IgD-negative memory B cell (primary cell): ENCODE data around the gene ORAI1. TPM values are rescaled to one million over a fixed set of nuclear protein-coding genes. Genes with fewer than 3 reads are reported as not detected.
"Not testable (repeated sequence)": the region's sequence is repeated elsewhere in the genome, so short reads cannot be mapped to it uniquely, and the experiment has no call there.

ENCODE experiments used
- H3K27ac Mint-ChIP-seq, 3 donors: one replicate each; pipeline ENCODE4 v1.8.0; 2020 to 2022; ENCODE audit warnings: mild to moderate bottlenecking in 3 of 3, mixed read lengths in 3 of 3, moderate library complexity in 1 of 3
- H3K27me3 Mint-ChIP-seq: one replicate; pipeline ENCODE4 v1.8.0; 2021; ENCODE audit warnings: mixed read lengths
- H3K36me3 Mint-ChIP-seq: one replicate; pipeline ENCODE4 v1.8.0; 2020; ENCODE audit warnings: mild to moderate bottlenecking, mixed read lengths
- H3K4me1 Mint-ChIP-seq, 3 donors: one replicate each; pipeline ENCODE4 v1.8.0; 2020 to 2022; ENCODE audit warnings: mixed read lengths in 3 of 3, mild to moderate bottlenecking in 1 of 3
- H3K4me3 Mint-ChIP-seq, 4 donors: one replicate each; pipeline ENCODE4 v1.8.0; 2020 to 2022; ENCODE audit warnings: mild to moderate bottlenecking in 4 of 4, mixed read lengths in 4 of 4, moderate library complexity in 3 of 4
- H3K9me3 Mint-ChIP-seq, 3 donors: one replicate each; pipeline ENCODE4 v1.8.0; 2020 to 2021; ENCODE audit warnings: mixed read lengths in 3 of 3, mild to moderate bottlenecking in 1 of 3
- polyA plus RNA-seq: library from polyadenylated mRNA; unstranded; fragments of 300-500 nt; fragmentation: Illumina TruSeq; gene quantifications from one replicate; pipeline ENCODE4 v1.2.3, GENCODE V29; 2021

ORAI1 gene
- polyA plus RNA-seq, 1 donor from 2014 or later, result 109 TPM

DNA sequence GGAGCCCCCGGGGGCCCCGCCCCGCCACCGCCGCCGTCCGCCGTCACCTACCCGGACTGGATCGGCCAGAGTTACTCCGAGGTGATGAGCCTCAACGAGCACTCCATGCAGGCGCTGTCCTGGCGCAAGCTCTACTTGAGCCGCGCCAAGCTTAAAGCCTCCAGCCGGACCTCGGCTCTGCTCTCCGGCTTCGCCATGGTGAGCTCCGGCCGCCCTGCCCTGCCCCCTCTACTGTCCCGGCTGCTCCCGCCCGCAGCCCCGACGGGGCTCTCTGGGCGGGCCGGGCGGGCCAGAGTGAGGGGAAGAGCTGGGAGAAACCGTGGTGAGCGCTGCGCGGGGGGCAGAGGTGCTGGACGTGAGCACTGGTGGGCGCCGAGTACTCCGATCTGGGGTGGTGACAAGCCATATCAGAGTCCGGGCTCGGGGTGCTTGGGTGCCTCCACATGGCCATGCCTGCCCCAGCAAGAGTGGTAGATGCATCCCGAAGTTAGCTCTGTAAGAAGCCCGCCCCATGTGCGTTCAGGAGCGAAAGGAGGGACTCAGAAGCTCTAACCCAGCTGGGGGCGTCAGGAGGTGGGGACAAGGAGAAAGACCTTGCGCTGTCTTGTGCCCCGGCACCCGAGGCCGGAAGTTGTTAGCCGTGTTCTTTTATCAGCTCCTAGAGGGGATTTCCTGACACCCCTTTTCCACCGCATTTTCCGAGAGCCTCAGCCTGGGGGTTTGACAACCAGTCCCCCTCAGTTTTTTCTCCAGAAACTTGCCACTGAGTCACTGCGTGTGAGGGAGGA, 717 bp downstream of the ORAI1 start:
- H3K4me3 Mint-ChIP-seq, result peak overlapping the region; percentile 92 to 98 (median 98)
- H3K27ac Mint-ChIP-seq, result peak overlapping the region; percentile 96 to 100 (median 97)
- no peaks in the 10 kb centered on the region for H3K9me3 Mint-ChIP-seq
- no peaks in the 10 kb centered on the region for H3K36me3 Mint-ChIP-seq
- H3K4me1 Mint-ChIP-seq, result peaks cover 38 to 50% (median 47%) of the 10 kb centered on the region in 3 donors
- H3K27me3 Mint-ChIP-seq, result no peaks in the 10 kb centered on the region

- no peaks in the 10 kb centered on the region for H3K27me3 Mint-ChIP-seq
- peaks cover 46 to 58% (median 52%) of the 10 kb centered on the region in 3 donors for H3K4me1 Mint-ChIP-seq
- H3K4me3 Mint-ChIP-seq, result peak overlapping the region; percentile 92 to 98 (median 98)
- H3K9me3 Mint-ChIP-seq, result no peaks in the 10 kb centered on the region
- no peaks in the 10 kb centered on the region for H3K36me3 Mint-ChIP-seq
- peak overlapping the region; percentile 96 to 100 (median 97) for H3K27ac Mint-ChIP-seq
Measured at GRCh38 chr12:121628037-121628436, 1.7 kb downstream of the ORAI1 start.

DNA sequence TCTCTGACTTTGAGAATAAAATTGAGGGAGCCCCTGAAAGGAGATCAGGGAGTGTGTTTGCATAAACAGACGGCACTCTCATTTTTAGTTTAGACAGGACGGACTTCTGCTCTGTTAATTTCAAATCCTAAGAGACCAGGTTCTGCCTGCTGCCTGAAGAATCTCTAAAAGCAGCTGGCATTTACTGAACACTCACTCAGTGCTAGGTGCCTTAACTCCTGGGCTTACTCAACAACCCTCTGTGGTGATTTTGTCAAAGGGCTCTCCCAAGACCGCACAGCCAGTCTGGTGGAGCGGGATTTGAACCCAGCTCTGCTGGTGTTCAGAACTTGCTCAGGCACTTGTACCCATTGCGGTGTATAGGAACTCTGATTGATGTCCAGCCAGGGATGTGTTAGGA, 2.2 kb downstream of the ORAI1 start:
- no peaks in the 10 kb centered on the region for H3K9me3 Mint-ChIP-seq
- peak overlapping the region; percentile 92 to 98 (median 98) for H3K4me3 Mint-ChIP-seq
- H3K27me3 Mint-ChIP-seq, result no peaks in the 10 kb centered on the region
- peak overlapping the region; percentile 96 to 100 (median 97) for H3K27ac Mint-ChIP-seq
- H3K36me3 Mint-ChIP-seq, result no peaks in the 10 kb centered on the region
- H3K4me1 Mint-ChIP-seq, result peaks cover 50 to 58% (median 52%) of the 10 kb centered on the region in 3 donors

GRCh38 chr12:121630791-121631355, 4.5 kb downstream of the ORAI1 start:
- H3K4me3 Mint-ChIP-seq, result peak overlapping the region in 3 of 4 donors; percentile 39 to 79 (median 75)
- no peaks in the 10 kb centered on the region for H3K36me3 Mint-ChIP-seq
- H3K4me1 Mint-ChIP-seq, result peaks cover 46 to 59% (median 49%) of the 10 kb centered on the region in 3 donors
- no peaks in the 10 kb centered on the region for H3K27me3 Mint-ChIP-seq
- peak overlapping the region; percentile 80 to 92 (median 87) for H3K27ac Mint-ChIP-seq
- H3K9me3 Mint-ChIP-seq, result no peaks in the 10 kb centered on the region

DNA sequence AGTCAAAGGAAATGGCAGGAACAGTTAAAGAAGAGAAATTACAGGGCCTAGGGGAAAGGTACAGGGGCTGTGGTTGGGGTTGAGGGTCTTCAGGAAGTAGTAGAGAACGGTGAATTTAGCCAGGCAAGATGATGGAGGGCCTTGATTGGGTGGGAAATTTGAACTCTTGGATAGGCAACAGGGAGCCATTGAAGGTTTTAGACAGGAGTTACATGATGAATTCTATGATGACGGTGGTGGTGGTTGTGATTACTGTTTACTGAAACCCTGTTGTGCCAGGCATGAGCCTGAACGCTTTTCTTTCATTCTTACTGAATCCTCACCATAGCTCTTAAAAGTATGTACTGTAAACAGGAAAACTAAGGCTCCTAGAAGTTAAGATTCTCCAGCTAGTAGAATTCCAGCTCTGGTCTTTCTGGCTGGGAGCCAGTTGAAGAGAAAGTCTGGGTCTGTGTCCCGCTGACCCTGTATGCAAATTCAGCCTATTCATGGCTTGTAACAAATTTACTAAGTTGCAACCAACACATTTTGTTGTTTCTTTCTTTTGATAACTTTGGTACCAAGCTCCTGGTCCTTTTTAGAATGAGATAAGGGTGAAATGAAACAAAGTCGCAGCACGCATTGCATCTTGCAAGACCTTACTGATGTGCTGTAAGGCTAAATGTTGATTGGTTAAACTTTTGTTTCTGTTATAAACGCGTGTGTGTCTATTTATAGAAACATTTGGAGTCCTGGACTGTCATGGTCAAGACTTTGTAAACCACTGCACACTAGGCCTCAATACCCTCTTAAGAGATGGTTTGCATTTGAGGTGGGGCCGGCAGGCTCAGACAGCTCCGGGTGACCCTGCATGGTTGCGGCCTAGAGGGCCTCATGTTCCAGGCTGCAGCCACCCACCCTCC, 6.0 kb downstream of the ORAI1 start:
- Mint-ChIP-seq H3K9me3 (no peaks in the 10 kb centered on the region), H3K27me3 (no peaks in the 10 kb centered on the region), H3K36me3 (no peaks in the 10 kb centered on the region), H3K4me3 (peak overlapping the region; percentile 15 to 82 (median 62)), H3K27ac (peak overlapping the region in 2 of 3 donors; percentile 63 to 92), H3K4me1 (peaks cover 47 to 57% (median 52%) of the 10 kb centered on the region in 3 donors)

- H3K4me1 Mint-ChIP-seq, result peaks cover 46 to 54% (median 53%) of the 10 kb centered on the region in 3 donors
- H3K36me3 Mint-ChIP-seq, H3K4me3 Mint-ChIP-seq, H3K27me3 Mint-ChIP-seq, H3K9me3 Mint-ChIP-seq, H3K27ac Mint-ChIP-seq: not testable (repeated sequence)
Measured at GRCh38 chr12:121633833-121634196, 7.5 kb downstream of the ORAI1 start.

- peak overlapping the region in 2 of 3 donors; percentile 64 to 83 for H3K27ac Mint-ChIP-seq
- peak overlapping the region in 3 of 4 donors; percentile 23 to 65 (median 55) for H3K4me3 Mint-ChIP-seq
Measured at GRCh38 chr12:121634836-121635235, 8.5 kb downstream of the ORAI1 start.

DNA sequence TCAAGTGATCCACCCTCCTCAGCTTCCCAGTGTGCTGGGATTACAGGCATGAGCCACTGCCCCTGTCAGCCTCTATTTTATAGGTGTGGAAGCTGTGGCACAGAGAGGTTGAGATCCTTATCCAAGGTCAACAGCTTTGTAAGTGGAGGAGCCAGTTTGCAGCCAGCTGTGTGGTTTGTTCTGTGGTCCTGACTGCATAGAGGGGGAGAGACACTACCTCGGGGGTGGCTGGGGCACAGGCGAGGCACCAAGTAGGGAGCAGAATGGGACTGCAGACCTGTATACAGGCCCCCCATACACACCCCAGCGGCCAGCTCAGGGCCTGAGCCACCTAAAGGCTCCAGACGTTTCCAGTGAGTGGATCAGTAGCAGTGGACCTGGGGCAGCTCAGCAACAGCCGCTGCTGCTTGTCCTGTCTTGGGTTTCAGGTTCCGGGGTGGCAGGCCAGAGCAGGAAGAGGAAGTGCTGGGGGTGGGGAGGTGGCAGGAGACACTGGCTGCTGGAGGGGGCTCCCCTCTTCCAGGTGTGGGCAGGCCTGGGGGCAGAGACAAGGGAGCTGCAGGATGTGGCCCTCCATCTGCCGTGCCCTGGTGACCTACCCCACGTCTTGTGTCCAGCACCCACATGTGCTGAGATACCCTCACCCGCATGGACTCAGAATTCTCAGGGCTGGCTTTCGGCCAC, 11.0 kb downstream of the ORAI1 start:
- no peaks in the 10 kb centered on the region for H3K27me3 Mint-ChIP-seq
- H3K9me3 Mint-ChIP-seq, result no peaks in the 10 kb centered on the region
- H3K27ac Mint-ChIP-seq, result peak overlapping the region; percentile 89 to 94 (median 91)
- peak overlapping the region; percentile 52 to 88 (median 74) for H3K4me3 Mint-ChIP-seq
- peaks cover 16 to 27% (median 24%) of the 10 kb centered on the region in 3 donors for H3K4me1 Mint-ChIP-seq
- H3K36me3 Mint-ChIP-seq, result no peaks in the 10 kb centered on the region

More at GRCh38 chr12:121634836-121635235, 8.5 kb downstream of the ORAI1 start:
- no peaks in the 10 kb centered on the region for H3K27me3 Mint-ChIP-seq
- H3K36me3 Mint-ChIP-seq, result no peaks in the 10 kb centered on the region
- H3K9me3 Mint-ChIP-seq, result no peaks in the 10 kb centered on the region
- H3K4me1 Mint-ChIP-seq, result peaks cover 38 to 45% (median 44%) of the 10 kb centered on the region in 3 donors

GRCh38 chr12:121638298-121639202, 12.2 kb downstream of the ORAI1 start:
- Mint-ChIP-seq H3K27ac (peak overlapping the region; percentile 89 to 94 (median 91)), H3K27me3 (no peaks in the 10 kb centered on the region), H3K4me1 (peaks cover 14 to 19% (median 18%) of the 10 kb centered on the region in 3 donors), H3K9me3 (no peaks in the 10 kb centered on the region), H3K4me3 (peak overlapping the region in 2 of 4 donors; percentile 60 to 88), H3K36me3 (no peaks in the 10 kb centered on the region)

DNA sequence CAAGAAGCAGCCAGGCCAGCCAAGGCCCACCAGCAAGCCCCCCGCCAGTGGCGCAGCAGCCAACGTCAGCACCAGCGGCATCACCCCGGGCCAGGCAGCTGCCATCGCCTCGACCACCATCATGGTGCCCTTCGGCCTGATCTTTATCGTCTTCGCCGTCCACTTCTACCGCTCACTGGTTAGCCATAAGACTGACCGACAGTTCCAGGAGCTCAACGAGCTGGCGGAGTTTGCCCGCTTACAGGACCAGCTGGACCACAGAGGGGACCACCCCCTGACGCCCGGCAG, 15.0 kb downstream of the ORAI1 start:
- Mint-ChIP-seq H3K36me3 (no peaks in the 10 kb centered on the region), H3K4me3 (no peak overlapping the region), H3K4me1 (peaks cover 12 to 15% (median 13%) of the 10 kb centered on the region in 3 donors), H3K9me3 (no peaks in the 10 kb centered on the region), H3K27ac (peak overlapping the region in 1 of 3 donors; percentile 35), H3K27me3 (no peaks in the 10 kb centered on the region)

DNA sequence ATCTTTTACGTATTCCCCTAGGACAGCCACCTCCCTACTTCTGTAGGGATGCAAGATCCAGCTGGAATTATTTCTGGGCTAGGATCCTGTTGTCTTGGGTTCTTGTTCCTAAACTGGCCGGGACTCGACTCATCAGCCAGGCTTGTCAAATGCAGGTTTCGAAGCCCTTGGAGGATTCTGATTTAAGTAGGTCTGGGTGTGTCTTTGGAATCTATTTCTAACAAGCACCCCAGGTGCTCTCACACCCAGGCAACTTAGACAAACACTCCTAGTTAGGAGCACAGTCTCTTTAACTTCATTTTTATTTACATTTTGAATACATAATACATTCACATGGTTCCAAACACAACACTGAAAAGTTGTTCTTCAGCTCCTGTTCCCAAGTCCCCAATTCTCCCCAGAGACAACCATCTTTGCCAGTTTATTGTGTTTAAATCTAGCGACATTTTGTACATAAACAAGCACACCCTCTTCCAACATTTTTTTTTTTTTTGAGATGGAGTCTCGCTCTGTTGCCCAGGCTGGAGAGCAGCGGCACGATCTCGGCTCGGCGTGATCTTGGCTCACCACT, 22.2 kb downstream of the ORAI1 start:
- Mint-ChIP-seq H3K4me1 (no peaks in the 10 kb centered on the region), H3K27me3 (no peaks in the 10 kb centered on the region), H3K9me3 (no peaks in the 10 kb centered on the region), H3K36me3 (peaks cover 3% of the 10 kb centered on the region), H3K27ac (no peak overlapping the region), H3K4me3 (no peak overlapping the region)

GRCh38 chr12:121649322-121649721, 23.0 kb downstream of the ORAI1 start:
- Mint-ChIP-seq H3K27me3 (no peaks in the 10 kb centered on the region), H3K36me3 (peaks cover 3% of the 10 kb centered on the region), H3K27ac (peak overlapping the region in 1 of 3 donors; percentile 35), H3K9me3 (no peaks in the 10 kb centered on the region), H3K4me1 (peaks cover 0 to 4% (median 2%) of the 10 kb centered on the region in 3 donors), H3K4me3 (no peak overlapping the region)

DNA sequence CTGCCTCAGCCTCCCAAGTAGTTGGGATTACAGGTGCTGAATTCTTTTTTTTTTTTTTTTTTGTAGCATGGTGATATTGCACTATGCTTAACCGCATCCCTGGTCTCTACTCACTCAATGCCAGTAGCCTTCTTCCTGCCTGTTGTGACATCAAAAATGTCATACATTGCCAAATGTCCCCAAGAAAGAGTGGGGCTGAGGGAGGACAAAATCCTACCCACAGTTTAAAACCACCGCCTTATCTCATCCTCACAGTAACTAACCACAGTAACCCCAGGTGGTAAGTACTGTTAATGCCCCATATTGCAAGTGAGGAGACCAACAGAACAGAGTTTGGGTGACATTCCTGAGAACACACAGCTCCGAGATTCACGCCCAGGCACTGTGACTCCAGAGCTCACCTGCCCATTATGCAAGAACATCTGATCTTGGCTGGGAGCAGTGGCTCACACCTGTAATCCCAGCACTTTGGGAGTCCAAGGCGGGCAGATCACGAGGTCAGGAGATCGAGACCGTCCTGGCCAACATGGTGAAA, 23.6 kb downstream of the ORAI1 start:
- Mint-ChIP-seq H3K4me1 (peaks cover 0 to 4% (median 3%) of the 10 kb centered on the region in 3 donors), H3K9me3 (no peaks in the 10 kb centered on the region), H3K27ac (peak overlapping the region in 2 of 3 donors; percentile 35 to 46), H3K36me3 (peaks cover 4% of the 10 kb centered on the region), H3K27me3 (no peaks in the 10 kb centered on the region), H3K4me3 (peak overlapping the region in 1 of 4 donors; percentile 6)
